ENCODE data around the gene LCE7A. TPM values are rescaled to one million over a fixed set of nuclear protein-coding genes. Genes with fewer than 3 reads are reported as not detected.

The LCE7A gene
- total and polyA plus RNA-seq, 2 donors (not counting 1 experiment from before 2014, with no cell fraction given) = not detected

- Histone ChIP-seq H4K20me1 (ENCODE audit: control insufficient read depth, insufficient read depth, low read length, poor library complexity, severe bottlenecking) (no peaks in the 10 kb centered on the region), H3K4me1 (ENCODE audit: control insufficient read depth in 2 of 2, insufficient read depth in 2 of 2, low read length in 2 of 2) (no peaks in the 10 kb centered on the region), H3K27ac (ENCODE audit: low read length in 2 of 2) (no peak overlapping the region), H3K4me2 (replicated peaks; ENCODE audit: low read depth, low read length, poor library complexity, severe bottlenecking) (no peak overlapping the region), H3K9ac (ENCODE audit: low read length) (no peak overlapping the region), H3K79me2 (ENCODE audit: control insufficient read depth, insufficient read depth, low read length) (no peaks in the 10 kb centered on the region), H2AFZ (ENCODE audit: insufficient read depth, low read depth, low read length, poor library complexity, severe bottlenecking) (no peak overlapping the region), H3K4me3 (ENCODE audit: control extremely low read depth in 1 of 5, extremely low read depth in 1 of 5, insufficient read depth in 1 of 5, low read depth in 2 of 5, low read length in 4 of 5) (no peak overlapping the region), H3K9me3 (ENCODE audit: control extremely low read depth in 1 of 3, control insufficient read depth in 2 of 3, insufficient read depth in 1 of 3, low read length in 2 of 3) (no peaks in the 10 kb centered on the region), H3K27me3 (replicated peaks in 1 of 4; ENCODE audit: control extremely low read depth in 1 of 4, control insufficient read depth in 3 of 4, insufficient read depth in 4 of 4, low read length in 3 of 4) (no peaks in the 10 kb centered on the region), H3K36me3 (replicated peaks in 1 of 2; ENCODE audit: control extremely low read depth in 1 of 2, control insufficient read depth in 1 of 2, extremely low read depth in 1 of 2, insufficient read depth in 2 of 2, low read length in 1 of 2) (no peaks in the 10 kb centered on the region)
- intact Hi-C loops (cut with micrococcal nuclease) = no loop called here
- Mint-ChIP-seq H3K27ac (no peak overlapping the region), H3K4me3 (no peak overlapping the region), H3K27me3 (peaks cover 4% of the 10 kb centered on the region), H3K9me3 (ENCODE audit: insufficient read depth) (no peaks in the 10 kb centered on the region), H3K4me1 (no peaks in the 10 kb centered on the region)
- no peak for DNase-seq
- 100% methylated on average over 1 of the region's 2 CpGs for WGBS (ENCODE audit: insufficient coverage)
- TF ChIP-seq EZH2 (IDR thresholded peaks at IDR 0.05; ENCODE audit: borderline replicate concordance, insufficient read depth, low read depth, low read length, poor library complexity, severe bottlenecking) (no peak), CTCF (IDR thresholded peaks at IDR 0.05) (no peak)
- CTCF ChIA-PET = no interaction called here
- no peak for ATAC-seq (ENCODE audit: low read depth)
- POLR2A ChIA-PET = no interaction called here
These were observed 6.5 kb downstream of the LCE7A start for GRCh38 chr1:152866321-152866720.

- ChIA-PET POLR2A (no interaction called here), CTCF (interaction anchor here (0.6 to 3.0 kb wide), 9 partner anchors 9 to 419 kb away, joined by 3 to 13 read pairs (median 5); no protein-coding TSS in a partner anchor)
- intact Hi-C loops (cut with micrococcal nuclease) = no loop called here
- Histone ChIP-seq H2AFZ (ENCODE audit: insufficient read depth, low read depth, low read length, poor library complexity, severe bottlenecking) (peak overlapping the region; percentile 24), H3K4me1 (ENCODE audit: control insufficient read depth in 2 of 2, insufficient read depth in 2 of 2, low read length in 2 of 2) (peaks cover 0 to 4% of the 10 kb centered on the region in 2 donors), H3K4me2 (replicated peaks; ENCODE audit: low read depth, low read length, poor library complexity, severe bottlenecking) (no peak overlapping the region), H3K4me3 (ENCODE audit: control extremely low read depth in 1 of 5, extremely low read depth in 1 of 5, insufficient read depth in 1 of 5, low read depth in 2 of 5, low read length in 4 of 5) (no peak overlapping the region), H3K9ac (ENCODE audit: low read length) (no peak overlapping the region), H3K27me3 (replicated peaks in 1 of 4; ENCODE audit: control extremely low read depth in 1 of 4, control insufficient read depth in 3 of 4, insufficient read depth in 4 of 4, low read length in 3 of 4) (peaks cover 0 to 5% (median 0%) of the 10 kb centered on the region in 4 experiments), H4K20me1 (ENCODE audit: control insufficient read depth, insufficient read depth, low read length, poor library complexity, severe bottlenecking) (no peaks in the 10 kb centered on the region), H3K27ac (ENCODE audit: low read length in 2 of 2) (no peak overlapping the region), H3K9me3 (ENCODE audit: control extremely low read depth in 1 of 3, control insufficient read depth in 2 of 3, insufficient read depth in 1 of 3, low read length in 2 of 3) (no peaks in the 10 kb centered on the region), H3K36me3 (replicated peaks in 1 of 2; ENCODE audit: control extremely low read depth in 1 of 2, control insufficient read depth in 1 of 2, extremely low read depth in 1 of 2, insufficient read depth in 2 of 2, low read length in 1 of 2) (no peaks in the 10 kb centered on the region), H3K79me2 (ENCODE audit: control insufficient read depth, insufficient read depth, low read length) (no peaks in the 10 kb centered on the region)
- TF ChIP-seq CTCF (IDR thresholded peaks at IDR 0.05) (peak; percentile 91), EZH2 (IDR thresholded peaks at IDR 0.05; ENCODE audit: borderline replicate concordance, insufficient read depth, low read depth, low read length, poor library complexity, severe bottlenecking) (no peak)
- Mint-ChIP-seq H3K4me1 (peaks cover 2% of the 10 kb centered on the region), H3K27ac (no peak overlapping the region), H3K27me3 (peaks cover 10% of the 10 kb centered on the region), H3K9me3 (ENCODE audit: insufficient read depth) (no peaks in the 10 kb centered on the region), H3K4me3 (no peak overlapping the region)
- WGBS (ENCODE audit: insufficient coverage) = 52% methylated on average over 3 of the region's 9 CpGs
- ATAC-seq (ENCODE audit: low read depth) (no peak), DNase-seq (peak; percentile 64)
These were observed 10.1 kb downstream of the LCE7A start for GRCh38 chr1:152869808-152870419.

All from B cell (primary cell).